ENCODE results near the gene CBARP.

GRCh38 chr19:1283207-1283916 lies 45.6 kb upstream of the CBARP start:
- no peak for TF ChIP-seq CTCF (IDR thresholded peaks at IDR 0.05)
- TF ChIP-seq POLR2A (IDR thresholded peaks at IDR 0.05), result no peak
